Stimulated activated CD8-positive, alpha-beta memory T cell treated with anti-CD3 and anti-CD28 coated beads, Interleukin-12 subunit alpha, Interleukin-12 subunit beta, amount 100 ng/mL, for 4 hours (primary cell): ENCODE measurements around the gene TNP1.

Source experiments
- DNase-seq: peaks from one replicate; pipeline ENCODE4 v3.0.0-alpha.2; 2020; ENCODE audit warnings: low read depth

Gene TNP1

GRCh38 chr2:216838151-216838550 is 21.7 kb downstream of the TNP1 start:
- no peak for DNase-seq

GRCh38 chr2:216837740-216838139 is 22.1 kb downstream of the TNP1 start:
- no peak for DNase-seq

- no peak for DNase-seq
Measured at GRCh38 chr2:216833061-216833460, 26.8 kb downstream of the TNP1 start.

DNA sequence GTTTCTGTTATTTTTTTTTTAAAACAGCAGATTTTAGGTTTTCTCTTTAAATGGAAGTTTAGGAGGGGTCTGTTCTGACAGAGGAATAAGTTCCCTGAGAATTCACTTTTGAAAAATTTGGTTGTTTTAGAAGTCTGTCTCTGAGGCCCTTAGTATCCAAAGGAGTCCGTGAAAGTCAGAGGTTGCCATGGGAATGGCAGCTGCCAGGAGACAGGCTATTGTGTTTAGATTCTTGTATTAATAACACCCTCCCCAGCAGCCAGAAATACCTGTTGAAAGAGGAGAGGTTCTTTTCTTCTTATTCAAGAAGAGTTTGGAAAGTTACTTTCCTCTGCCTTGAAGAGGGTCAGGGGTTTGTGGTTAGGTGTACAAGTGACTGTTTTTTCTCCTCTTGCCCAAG is 29.5 kb downstream of the TNP1 start:
- no peak for DNase-seq

- no peak for DNase-seq
Measured at GRCh38 chr2:216829533-216829932, 30.3 kb downstream of the TNP1 start.

GRCh38 chr2:216827073-216827720 is 32.7 kb downstream of the TNP1 start:
- no peak for DNase-seq

- DNase-seq, result no peak
Measured at GRCh38 chr2:216822470-216822869, 37.4 kb downstream of the TNP1 start.

- no peak for DNase-seq
Measured at GRCh38 chr2:216820709-216821108, 39.2 kb downstream of the TNP1 start.

GRCh38 chr2:216819766-216820165 is 40.1 kb downstream of the TNP1 start:
- DNase-seq, result no peak

- DNase-seq, result no peak
Measured at GRCh38 chr2:216819055-216819454, 40.8 kb downstream of the TNP1 start.

GRCh38 chr2:216810399-216811160 is 49.3 kb downstream of the TNP1 start:
- DNase-seq, result no peak
